ENCODE results near the gene DSCAML1. TPM values are rescaled to one million over a fixed set of nuclear protein-coding genes. Genes with fewer than 3 reads are reported as not detected.

DSCAML1 gene
- total RNA-seq, 1 experiment from 2014 or later = not detected

DNA sequence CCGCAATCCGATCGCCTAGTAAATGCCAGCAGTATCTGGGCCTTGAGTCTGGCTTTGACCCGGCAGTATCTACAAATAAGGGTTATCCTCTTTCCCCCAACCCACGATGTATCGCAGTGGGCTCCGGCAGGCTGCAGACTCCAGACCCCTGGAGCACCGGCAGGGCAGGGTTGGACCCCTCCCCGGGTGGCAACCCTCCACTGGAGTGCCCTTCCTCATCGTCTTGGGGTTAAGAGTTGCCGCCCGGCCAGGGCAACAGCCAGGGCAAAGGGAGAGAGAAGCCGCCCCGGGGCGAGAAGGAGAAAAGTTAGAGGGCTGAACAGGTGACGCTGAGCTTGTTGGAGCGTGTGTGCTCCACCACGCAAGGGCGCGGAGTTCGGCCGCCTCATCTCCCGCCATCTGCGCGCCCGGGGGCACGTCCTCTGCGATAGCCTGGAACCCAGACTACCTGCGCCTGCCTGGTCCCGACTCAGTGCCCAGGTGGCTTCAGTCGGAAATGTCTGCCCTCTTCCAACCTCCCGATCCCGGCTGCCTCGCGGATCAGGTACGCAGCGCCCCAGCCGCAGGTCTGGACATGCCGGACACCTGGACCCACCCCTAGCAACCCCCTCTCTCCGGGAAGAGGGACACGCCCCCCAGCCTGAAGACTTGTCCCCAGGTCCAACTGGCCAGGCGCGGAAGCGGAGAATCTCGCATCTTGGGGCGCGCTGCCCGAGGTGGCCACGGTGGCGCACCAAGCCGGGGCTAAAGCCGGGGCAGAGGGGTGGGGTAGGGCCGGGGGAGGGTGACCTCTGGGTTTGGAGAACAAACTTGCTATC lies 1.2 kb downstream of the DSCAML1 start:
- no peak overlapping the region for H2AFZ ChIP-seq (ENCODE audit: low read length)
- ChIA-PET CTCF (no interaction called here), POLR2A (ENCODE audit: unreplicated experiment) (no interaction called here)
- H3K27me3 ChIP-seq (ENCODE audit: low read length) = peaks cover 86% of the 10 kb centered on the region
- ATAC-seq (no peak), DNase-seq (no peak)
- no peaks in the 10 kb centered on the region for H3K36me3 ChIP-seq (ENCODE audit: low read depth, low read length)
- H3K4me1 ChIP-seq (ENCODE audit: insufficient read depth, low read length) = no peaks in the 10 kb centered on the region
- intact Hi-C loops (cut with micrococcal nuclease) = no loop called here
- no peak overlapping the region for H3K9ac ChIP-seq (ENCODE audit: low read length)
- H3F3A ChIP-seq (ENCODE audit: low read length, unreplicated experiment) = no peaks in the 10 kb centered on the region
- no TSS peak for BruUV-seq (replicated peaks)
- H3K79me2 ChIP-seq (ENCODE audit: low read length) = no peaks in the 10 kb centered on the region
- TF ChIP-seq EZH2 (IDR thresholded peaks at IDR 0.05; ENCODE audit: low read length, unreplicated experiment) = no peak
- TF ChIP-seq, protein P1, sequence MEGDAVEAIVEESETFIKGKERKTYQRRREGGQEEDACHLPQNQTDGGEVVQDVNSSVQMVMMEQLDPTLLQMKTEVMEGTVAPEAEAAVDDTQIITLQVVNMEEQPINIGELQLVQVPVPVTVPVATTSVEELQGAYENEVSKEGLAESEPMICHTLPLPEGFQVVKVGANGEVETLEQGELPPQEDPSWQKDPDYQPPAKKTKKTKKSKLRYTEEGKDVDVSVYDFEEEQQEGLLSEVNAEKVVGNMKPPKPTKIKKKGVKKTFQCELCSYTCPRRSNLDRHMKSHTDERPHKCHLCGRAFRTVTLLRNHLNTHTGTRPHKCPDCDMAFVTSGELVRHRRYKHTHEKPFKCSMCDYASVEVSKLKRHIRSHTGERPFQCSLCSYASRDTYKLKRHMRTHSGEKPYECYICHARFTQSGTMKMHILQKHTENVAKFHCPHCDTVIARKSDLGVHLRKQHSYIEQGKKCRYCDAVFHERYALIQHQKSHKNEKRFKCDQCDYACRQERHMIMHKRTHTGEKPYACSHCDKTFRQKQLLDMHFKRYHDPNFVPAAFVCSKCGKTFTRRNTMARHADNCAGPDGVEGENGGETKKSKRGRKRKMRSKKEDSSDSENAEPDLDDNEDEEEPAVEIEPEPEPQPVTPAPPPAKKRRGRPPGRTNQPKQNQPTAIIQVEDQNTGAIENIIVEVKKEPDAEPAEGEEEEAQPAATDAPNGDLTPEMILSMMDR (conservative IDR thresholded peaks at IDR 0.05; ENCODE audit: low read depth, low read length) = no peak
- no peak for TF ChIP-seq EZH2phosphoT487 (IDR thresholded peaks at IDR 0.05; ENCODE audit: borderline replicate concordance, low read length)
- H3K9me2 ChIP-seq (replicated peaks; ENCODE audit: low read length) = no peaks in the 10 kb centered on the region
- H3K9me3 ChIP-seq (ENCODE audit: low read length) = no peaks in the 10 kb centered on the region
- no peaks in the 10 kb centered on the region for H4K20me1 ChIP-seq (ENCODE audit: low read length)
- H3K4me2 ChIP-seq (ENCODE audit: low read length) = no peak overlapping the region
- no peak overlapping the region for H3K27ac ChIP-seq (ENCODE audit: low read length)
- no peak overlapping the region for H3K4me3 ChIP-seq (ENCODE audit: low read length)

DNA sequence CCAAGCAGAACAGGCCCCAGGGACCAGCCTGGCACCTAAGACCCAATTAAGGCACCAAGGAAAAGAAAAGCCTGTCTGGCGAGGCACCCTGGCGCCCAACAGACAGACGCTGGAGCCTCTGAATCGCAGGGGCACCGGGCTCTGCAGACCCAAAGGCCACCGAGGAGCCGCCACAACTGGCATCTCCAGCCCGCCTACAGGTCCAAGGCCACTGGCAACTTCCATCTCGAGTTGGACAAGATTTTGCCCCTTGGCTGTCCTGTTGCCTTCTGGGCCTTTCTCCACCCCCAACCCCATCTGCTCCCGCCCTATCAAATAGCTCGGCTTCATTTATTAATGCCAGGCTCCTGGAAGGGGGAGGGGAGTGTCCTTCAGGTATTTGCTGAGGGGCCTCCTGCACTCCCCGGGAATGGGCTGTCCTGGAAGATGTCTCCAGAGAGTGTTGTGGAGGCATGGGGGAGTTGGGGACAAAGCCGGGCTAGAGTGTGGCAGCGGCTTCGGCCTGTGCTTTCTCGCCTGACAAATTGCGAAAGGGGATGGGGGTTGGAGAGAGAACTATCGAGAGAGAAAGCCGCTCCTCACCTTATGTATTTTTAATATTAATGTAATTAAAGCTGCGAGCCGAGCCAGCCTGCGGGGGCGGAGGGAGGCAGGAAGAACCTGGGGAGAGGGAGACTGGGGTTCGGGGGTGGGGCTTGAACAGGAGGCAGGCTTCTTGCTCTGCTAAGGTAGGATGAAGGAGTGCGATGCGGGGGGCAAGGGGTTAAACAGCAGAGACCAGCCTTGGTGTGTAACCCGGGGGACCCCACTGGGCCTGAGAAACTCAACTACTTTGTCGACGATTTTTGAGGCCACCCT lies 2.0 kb downstream of the DSCAML1 start:
- no peak for DNase-seq
- ChIA-PET CTCF (no interaction called here), POLR2A (ENCODE audit: unreplicated experiment) (no interaction called here)
- H3K4me2 ChIP-seq (ENCODE audit: low read length) = no peak overlapping the region
- H3K4me3 ChIP-seq (ENCODE audit: low read length) = no peak overlapping the region
- H3K9ac ChIP-seq (ENCODE audit: low read length) = no peak overlapping the region
- H2AFZ ChIP-seq (ENCODE audit: low read length) = no peak overlapping the region
- H3K79me2 ChIP-seq (ENCODE audit: low read length) = no peaks in the 10 kb centered on the region
- no peaks in the 10 kb centered on the region for H4K20me1 ChIP-seq (ENCODE audit: low read length)
- H3K4me1 ChIP-seq (ENCODE audit: insufficient read depth, low read length) = no peaks in the 10 kb centered on the region
- no peak for ATAC-seq
- H3K9me3 ChIP-seq (ENCODE audit: low read length) = no peaks in the 10 kb centered on the region
- no peaks in the 10 kb centered on the region for H3K36me3 ChIP-seq (ENCODE audit: low read depth, low read length)
- H3F3A ChIP-seq (ENCODE audit: low read length, unreplicated experiment) = no peaks in the 10 kb centered on the region
- intact Hi-C loops (cut with micrococcal nuclease) = no loop called here
- H3K27ac ChIP-seq (ENCODE audit: low read length) = no peak overlapping the region
- peaks cover 86% of the 10 kb centered on the region for H3K27me3 ChIP-seq (ENCODE audit: low read length)
- H3K9me2 ChIP-seq (replicated peaks; ENCODE audit: low read length) = no peaks in the 10 kb centered on the region
- TF ChIP-seq, protein P1 (conservative IDR thresholded peaks at IDR 0.05; ENCODE audit: low read depth, low read length) = no peak
- TF ChIP-seq EZH2phosphoT487 (IDR thresholded peaks at IDR 0.05; ENCODE audit: borderline replicate concordance, low read length) = no peak
- TF ChIP-seq EZH2 (IDR thresholded peaks at IDR 0.05; ENCODE audit: low read length, unreplicated experiment) = no peak
- no TSS peak for BruUV-seq (replicated peaks)
